ENCODE results near the gene AQP9.

Gene AQP9

GRCh38 chr15:58142827-58143461 lies 4.8 kb downstream of the AQP9 start:
- no peak for TF ChIP-seq SIN3A (IDR thresholded peaks at IDR 0.05; ENCODE audit: borderline replicate concordance, insufficient read depth, low read length)
- no peak for TF ChIP-seq REST (IDR thresholded peaks at IDR 0.05; ENCODE audit: insufficient read depth in 1 of 2, low read depth in 2 of 2, low read length in 2 of 2)
- no peak for TF ChIP-seq POLR2AphosphoS5 (IDR thresholded peaks at IDR 0.05; ENCODE audit: low read depth, low read length)
- no peak for TF ChIP-seq FOXP2 (optimal IDR thresholded peaks at IDR 0.05; ENCODE audit: borderline replicate concordance, extremely low read depth, extremely low read length, insufficient read depth)
- TF ChIP-seq TAF1 (IDR thresholded peaks at IDR 0.05; ENCODE audit: borderline replicate concordance, insufficient read depth, low read length), result no peak

- no peak for TF ChIP-seq REST (IDR thresholded peaks at IDR 0.05; ENCODE audit: insufficient read depth in 1 of 2, low read depth in 2 of 2, low read length in 2 of 2)
- no peak for TF ChIP-seq SIN3A (IDR thresholded peaks at IDR 0.05; ENCODE audit: borderline replicate concordance, insufficient read depth, low read length)
- no peak for TF ChIP-seq TAF1 (IDR thresholded peaks at IDR 0.05; ENCODE audit: borderline replicate concordance, insufficient read depth, low read length)
- TF ChIP-seq FOXP2 (optimal IDR thresholded peaks at IDR 0.05; ENCODE audit: borderline replicate concordance, extremely low read depth, extremely low read length, insufficient read depth), result no peak
- TF ChIP-seq POLR2AphosphoS5 (IDR thresholded peaks at IDR 0.05; ENCODE audit: low read depth, low read length), result no peak
Observed at GRCh38 chr15:58145606-58146005, 7.4 kb downstream of the AQP9 start.

- TF ChIP-seq REST (IDR thresholded peaks at IDR 0.05; ENCODE audit: insufficient read depth in 1 of 2, low read depth in 2 of 2, low read length in 2 of 2), result no peak
- no peak for TF ChIP-seq TAF1 (IDR thresholded peaks at IDR 0.05; ENCODE audit: borderline replicate concordance, insufficient read depth, low read length)
Observed at GRCh38 chr15:58146211-58146610, 8.0 kb downstream of the AQP9 start.

- TF ChIP-seq REST (IDR thresholded peaks at IDR 0.05; ENCODE audit: insufficient read depth in 1 of 2, low read depth in 2 of 2, low read length in 2 of 2) (no peak), FOXP2 (optimal IDR thresholded peaks at IDR 0.05; ENCODE audit: borderline replicate concordance, extremely low read depth, extremely low read length, insufficient read depth) (no peak), SIN3A (IDR thresholded peaks at IDR 0.05; ENCODE audit: borderline replicate concordance, insufficient read depth, low read length) (no peak), POLR2AphosphoS5 (IDR thresholded peaks at IDR 0.05; ENCODE audit: low read depth, low read length) (no peak), TAF1 (IDR thresholded peaks at IDR 0.05; ENCODE audit: borderline replicate concordance, insufficient read depth, low read length) (no peak)
Observed at GRCh38 chr15:58146749-58147148, 8.6 kb downstream of the AQP9 start.

- TF ChIP-seq REST (IDR thresholded peaks at IDR 0.05; ENCODE audit: insufficient read depth in 1 of 2, low read depth in 2 of 2, low read length in 2 of 2) (no peak), TAF1 (IDR thresholded peaks at IDR 0.05; ENCODE audit: borderline replicate concordance, insufficient read depth, low read length) (no peak), SIN3A (IDR thresholded peaks at IDR 0.05; ENCODE audit: borderline replicate concordance, insufficient read depth, low read length) (no peak), FOXP2 (optimal IDR thresholded peaks at IDR 0.05; ENCODE audit: borderline replicate concordance, extremely low read depth, extremely low read length, insufficient read depth) (no peak), POLR2AphosphoS5 (IDR thresholded peaks at IDR 0.05; ENCODE audit: low read depth, low read length) (no peak)
Observed at GRCh38 chr15:58147171-58147611, 9.0 kb downstream of the AQP9 start.

All from PFSK-1 (cell line).